ENCODE data around the gene ANK3. TPM values are rescaled to one million over a fixed set of nuclear protein-coding genes. Genes with fewer than 3 reads are reported as not detected.

The ANK3 gene
- total and polyA plus RNA-seq, 2 donors (not counting 3 experiments of a cell fraction or from before 2014, with no cell fraction given) = 0.88 to 8.5 TPM

GRCh38 chr10:60110739-60111138 lies 278.9 kb downstream of the ANK3 start:
- H3K36me3 ChIP-seq (ENCODE audit: control insufficient read depth in 2 of 2, extremely low read depth in 1 of 2, insufficient read depth in 2 of 2, low read length in 2 of 2) = no peaks in the 10 kb centered on the region
- no peak overlapping the region for H2AFZ ChIP-seq (ENCODE audit: low read depth, low read length)
- no peaks in the 10 kb centered on the region for H3K9me1 ChIP-seq (replicated peaks; ENCODE audit: control insufficient read depth, extremely low read depth, insufficient read depth, low read length)
- ChIA-PET CTCF (no interaction called here), POLR2A (no interaction called here)
- DNase-seq (ENCODE audit: low read depth, low spot score) = no peak
- no peak overlapping the region for H3K27ac ChIP-seq (ENCODE audit: insufficient read depth, low read depth, low read length)
- H3K9ac ChIP-seq (replicated peaks; ENCODE audit: extremely low read depth, insufficient read depth, low read length) = no peak overlapping the region
- FAIRE-seq = no peak
- no peaks in the 10 kb centered on the region for H3K9me3 ChIP-seq (replicated peaks; ENCODE audit: control insufficient read depth, insufficient read depth, low read length)
- H3K4me3 ChIP-seq (replicated peaks in 1 of 3; ENCODE audit: insufficient read depth in 1 of 3, low read depth in 1 of 3, low read length in 3 of 3) = no peak overlapping the region
- dilution Hi-C loops (cut with MboI; ENCODE audit: extremely low pct_ligation_motif_present, low sequenced_read_pairs) = no loop called here
- TF ChIP-seq JUN (IDR thresholded peaks at IDR 0.05; ENCODE audit: borderline replicate concordance, insufficient read depth, insufficient read length, low read depth) (no peak), MYC (IDR thresholded peaks at IDR 0.05; ENCODE audit: low read depth, low read length) (no peak), POLR2A (IDR thresholded peaks at IDR 0.05; ENCODE audit: low read depth, low read length) (no peak), FOS (IDR thresholded peaks at IDR 0.05; ENCODE audit: borderline replicate concordance, insufficient read depth, low read length) (no peak), EZH2 (IDR thresholded peaks at IDR 0.05; ENCODE audit: borderline replicate concordance, low read depth, low read length, severe bottlenecking) (no peak), GATA2 (IDR thresholded peaks at IDR 0.05; ENCODE audit: insufficient read depth, insufficient read length, low read depth, low read length) (no peak), POLR2AphosphoS5 (IDR thresholded peaks at IDR 0.05; ENCODE audit: insufficient read depth, low read depth, low read length) (no peak)
- TF ChIP-seq, protein P1, sequence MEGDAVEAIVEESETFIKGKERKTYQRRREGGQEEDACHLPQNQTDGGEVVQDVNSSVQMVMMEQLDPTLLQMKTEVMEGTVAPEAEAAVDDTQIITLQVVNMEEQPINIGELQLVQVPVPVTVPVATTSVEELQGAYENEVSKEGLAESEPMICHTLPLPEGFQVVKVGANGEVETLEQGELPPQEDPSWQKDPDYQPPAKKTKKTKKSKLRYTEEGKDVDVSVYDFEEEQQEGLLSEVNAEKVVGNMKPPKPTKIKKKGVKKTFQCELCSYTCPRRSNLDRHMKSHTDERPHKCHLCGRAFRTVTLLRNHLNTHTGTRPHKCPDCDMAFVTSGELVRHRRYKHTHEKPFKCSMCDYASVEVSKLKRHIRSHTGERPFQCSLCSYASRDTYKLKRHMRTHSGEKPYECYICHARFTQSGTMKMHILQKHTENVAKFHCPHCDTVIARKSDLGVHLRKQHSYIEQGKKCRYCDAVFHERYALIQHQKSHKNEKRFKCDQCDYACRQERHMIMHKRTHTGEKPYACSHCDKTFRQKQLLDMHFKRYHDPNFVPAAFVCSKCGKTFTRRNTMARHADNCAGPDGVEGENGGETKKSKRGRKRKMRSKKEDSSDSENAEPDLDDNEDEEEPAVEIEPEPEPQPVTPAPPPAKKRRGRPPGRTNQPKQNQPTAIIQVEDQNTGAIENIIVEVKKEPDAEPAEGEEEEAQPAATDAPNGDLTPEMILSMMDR (IDR thresholded peaks at IDR 0.05; ENCODE audit: extremely low read depth in 1 of 2, insufficient read depth in 1 of 2, low read depth in 1 of 2, low read length in 2 of 2) = no peak
- TF ChIP-seq, protein P2, sequence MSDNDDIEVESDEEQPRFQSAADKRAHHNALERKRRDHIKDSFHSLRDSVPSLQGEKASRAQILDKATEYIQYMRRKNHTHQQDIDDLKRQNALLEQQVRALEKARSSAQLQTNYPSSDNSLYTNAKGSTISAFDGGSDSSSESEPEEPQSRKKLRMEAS (IDR thresholded peaks at IDR 0.05; ENCODE audit: insufficient read depth, insufficient read length) = no peak
- H3K79me2 ChIP-seq (ENCODE audit: control insufficient read depth, insufficient read depth, low read length) = no peaks in the 10 kb centered on the region
- H3K4me1 ChIP-seq (ENCODE audit: control insufficient read depth, extremely low read depth, insufficient read depth, low read length) = no peaks in the 10 kb centered on the region
- no TSS peak for BruUV-seq (replicated peaks)
- H3K27me3 ChIP-seq (ENCODE audit: control insufficient read depth in 2 of 2, insufficient read depth in 2 of 2, low read length in 2 of 2) = no peaks in the 10 kb centered on the region
- intact Hi-C loops (cut with micrococcal nuclease) = no loop called here
- no peak overlapping the region for H3K4me2 ChIP-seq (ENCODE audit: insufficient read depth, low read length)
- H4K20me1 ChIP-seq (replicated peaks; ENCODE audit: control insufficient read depth, extremely low read depth, insufficient read depth, low read length) = no peaks in the 10 kb centered on the region
